Liver (tissue), 9 donors: ENCODE measurements around the gene DOK6. TPM values are rescaled to one million over a fixed set of nuclear protein-coding genes. Genes with fewer than 3 reads are reported as not detected.

ENCODE experiments used
- DNase-seq: peaks from one replicate; pipeline ENCODE4 v3.0.0-alpha.2; 2017; ENCODE audit warnings: low spot score
- H3K27ac ChIP-seq, 2 donors: one replicate each; pipeline ENCODE4 v1.7.0; 2013; ENCODE audit warnings: inconsistent platforms in 2 of 2, low read length in 2 of 2, control low read depth in 1 of 2, low read depth in 1 of 2, mild to moderate bottlenecking in 1 of 2
- H3K27me3 ChIP-seq, 4 donors: one replicate each; pipeline versions ENCODE4 v1.6.1 to v1.7.0; 2013; ENCODE audit warnings: low read length in 3 of 4, inconsistent platforms in 1 of 4, mild to moderate bottlenecking in 1 of 4, moderate library complexity in 1 of 4; ENCODE audit not compliant: control insufficient read depth in 4 of 4, insufficient read depth in 4 of 4
- H3K36me3 ChIP-seq, 4 donors: one replicate each; pipeline versions ENCODE4 v1.6.1 to v1.7.0; 2013; ENCODE audit warnings: low read length in 3 of 4, mild to moderate bottlenecking in 3 of 4, low read depth in 1 of 4, moderate library complexity in 1 of 4; ENCODE audit not compliant: control insufficient read depth in 4 of 4, insufficient read depth in 3 of 4
- H3K4me1 ChIP-seq, 4 donors: one replicate each; pipeline versions ENCODE4 v1.6.1 to v1.7.0; 2013; ENCODE audit warnings: low read length in 3 of 4, mild to moderate bottlenecking in 3 of 4, moderate library complexity in 1 of 4; ENCODE audit not compliant: control insufficient read depth in 4 of 4, insufficient read depth in 4 of 4
- H3K4me3 ChIP-seq, 3 donors: one replicate each; pipeline versions ENCODE4 v1.6.1 to v1.7.0; 2013; ENCODE audit warnings: low read length in 3 of 3, control low read depth in 1 of 3, low read depth in 1 of 3, mild to moderate bottlenecking in 1 of 3
- H3K9ac ChIP-seq, 2 donors: one replicate each; pipeline ENCODE4 v1.7.0; 2013; ENCODE audit warnings: low read length in 2 of 2, mild to moderate bottlenecking in 2 of 2, moderate library complexity in 2 of 2, control low read depth in 1 of 2, low read depth in 1 of 2
- H3K9me3 ChIP-seq, 4 donors: one replicate each; pipeline versions ENCODE4 v1.6.1 to v1.7.0; 2013; ENCODE audit warnings: low read length in 3 of 4; ENCODE audit not compliant: control insufficient read depth in 4 of 4
- ATF3 ChIP-seq: IDR thresholded peaks from 2 replicates; pipeline ENCODE4 v1.6.1; 2016; ENCODE audit warnings: antibody characterized with exemption
- CTCF ChIP-seq: fragments of 150-350 bp; IDR thresholded peaks from 2 replicates; pipeline ENCODE4 v1.5.1; 2017; ENCODE audit warnings: improper control_type of control experiment, low read depth, low read length; ENCODE audit not compliant: missing input control
- EGR1 ChIP-seq, 2 donors: IDR thresholded peaks; 2 replicates each; pipeline ENCODE4 v1.6.1; 2016 to 2018; ENCODE audit warnings: antibody characterized with exemption in 2 of 2, low read depth in 2 of 2
- FOXA1 ChIP-seq: IDR thresholded peaks from 2 replicates; pipeline ENCODE4 v1.6.1; 2016; ENCODE audit warnings: antibody characterized with exemption
- FOXA2 ChIP-seq: IDR thresholded peaks from 2 replicates; pipeline ENCODE4 v1.6.1; 2016; ENCODE audit warnings: antibody characterized with exemption
- GABPA ChIP-seq, 2 donors: IDR thresholded peaks in 1 of 2; conservative IDR thresholded peaks in 1 of 2; 2 replicates each; pipeline ENCODE4 v1.6.1; 2016; ENCODE audit warnings: antibody characterized with exemption in 2 of 2, mild to moderate bottlenecking in 1 of 2, moderate library complexity in 1 of 2
- HNF4A ChIP-seq, 2 donors: conservative IDR thresholded peaks; 2 replicates each; pipeline ENCODE4 v1.6.1; 2016; ENCODE audit warnings: antibody characterized with exemption in 2 of 2, mild to moderate bottlenecking in 2 of 2
- HNF4G ChIP-seq: IDR thresholded peaks from 2 replicates; pipeline ENCODE4 v1.6.1; 2016; ENCODE audit warnings: antibody characterized with exemption
- JUND ChIP-seq, 2 donors: IDR thresholded peaks; 2 replicates each; pipeline ENCODE4 v1.6.1; 2016; ENCODE audit warnings: antibody characterized with exemption in 2 of 2
- MAX ChIP-seq: IDR thresholded peaks from 2 replicates; pipeline ENCODE4 v1.6.1; 2016; ENCODE audit warnings: antibody characterized with exemption
- NR2F2 ChIP-seq: IDR thresholded peaks from 2 replicates; pipeline ENCODE4 v1.6.1; 2016; ENCODE audit warnings: antibody characterized with exemption
- RAD21 ChIP-seq, 2 donors: IDR thresholded peaks; 2 replicates each; pipeline ENCODE4 v1.6.1; 2016; ENCODE audit warnings: antibody characterized with exemption in 2 of 2, mild to moderate bottlenecking in 2 of 2
- REST ChIP-seq: IDR thresholded peaks from 2 replicates; pipeline ENCODE4 v1.6.1; 2016; ENCODE audit warnings: antibody characterized with exemption, mild to moderate bottlenecking
- RXRA ChIP-seq, 2 donors: IDR thresholded peaks; 2 replicates each; pipeline ENCODE4 v1.6.1; 2017 to 2018; ENCODE audit warnings: antibody characterized with exemption in 2 of 2, mild to moderate bottlenecking in 1 of 2
- SP1 ChIP-seq: IDR thresholded peaks from 2 replicates; pipeline ENCODE4 v1.6.1; 2018; ENCODE audit warnings: antibody characterized with exemption, mild to moderate bottlenecking
- TAF1 ChIP-seq: conservative IDR thresholded peaks from 2 replicates; pipeline ENCODE4 v1.6.1; 2016; ENCODE audit warnings: antibody characterized with exemption, mild to moderate bottlenecking
- YY1 ChIP-seq: IDR thresholded peaks from 2 replicates; pipeline ENCODE4 v1.6.1; 2016; ENCODE audit warnings: antibody characterized with exemption, mild to moderate bottlenecking
- ZBTB33 ChIP-seq: IDR thresholded peaks from 2 replicates; pipeline ENCODE4 v1.6.1; 2016; ENCODE audit warnings: antibody characterized with exemption
- WGBS: extraction: QIAGEN DNeasy Blood & Tissue Kit; methylation state at CpG from one replicate; pipeline ENCODE4 v1.1.7; 2013; 5-methylcytosine and 5-hydroxymethylcytosine counted together
- polyA plus RNA-seq, 2 donors: library from polyadenylated mRNA; stranded (reverse) in 1 of 2; unstranded in 1 of 2; fragments of 200-250 nt in 1 of 2; fragments of >200 nt in 1 of 2; fragmentation: Nextera tagmentation in 1 of 2; extraction: Ambion mirVana in 1 of 2; gene quantifications; one replicate each; pipeline versions ENCODE4 v1.2.1 to v1.2.3, GENCODE V29; 2013 to 2015
- total RNA-seq, 2 donors: library from RNA; depleted of rRNA; stranded (reverse); fragments of >200 nt; gene quantifications; one replicate each; pipeline ENCODE4 v1.2.3, GENCODE V29; 2014
- donor health status: healthy.
- donor health status: healthy.
- donor health status: healthy.
- donor health status: healthy.
- donor health status: healthy.

DOK6 gene
- total and polyA plus RNA-seq, 4 donors = 0.08 to 1.1 (median 0.67) TPM

GRCh38 chr18:69484699-69485396 lies 84.2 kb downstream of the DOK6 start:
- H3K4me1 ChIP-seq = no peaks in the 10 kb centered on the region
- no peaks in the 10 kb centered on the region for H3K36me3 ChIP-seq
- no peak overlapping the region for H3K9ac ChIP-seq
- no peak overlapping the region for H3K27ac ChIP-seq
- H3K27me3 ChIP-seq = no peaks in the 10 kb centered on the region
- 54% methylated on average over 6 of the region's 6 CpGs for WGBS
- no peak overlapping the region for H3K4me3 ChIP-seq
- no peaks in the 10 kb centered on the region for H3K9me3 ChIP-seq
- TF ChIP-seq FOXA2 = no peak
- TF ChIP-seq CTCF = peak; percentile 1
- TF ChIP-seq RAD21 (IDR thresholded peaks at IDR 0.05) = peak; percentile 21 to 59
- TF ChIP-seq YY1 = no peak
- peak; percentile 13 for TF ChIP-seq ATF3
- TF ChIP-seq FOXA1 = no peak
- no peak for TF ChIP-seq MAX
- DNase-seq = no peak

- Histone ChIP-seq H3K27ac (no peak overlapping the region), H3K36me3 (no peaks in the 10 kb centered on the region), H3K27me3 (no peaks in the 10 kb centered on the region), H3K9me3 (no peaks in the 10 kb centered on the region), H3K4me1 (no peaks in the 10 kb centered on the region), H3K9ac (no peak overlapping the region), H3K4me3 (no peak overlapping the region)
- WGBS = 82% methylated on average over 6 of the region's 6 CpGs
- TF ChIP-seq YY1 = no peak
- no peak for TF ChIP-seq NR2F2
- no peak for TF ChIP-seq HNF4G
- no peak for TF ChIP-seq ATF3
- TF ChIP-seq GABPA (IDR thresholded peaks at IDR 0.05 in 1 of 2, conservative IDR thresholded peaks at IDR 0.05 in 1 of 2) = no peak
- TF ChIP-seq RAD21 (IDR thresholded peaks at IDR 0.05) = no peak
- TF ChIP-seq TAF1 = no peak
- TF ChIP-seq FOXA2 = no peak
- TF ChIP-seq EGR1 (IDR thresholded peaks at IDR 0.05; ENCODE audit: low read depth in 2 of 2) = no peak
- no peak for TF ChIP-seq CTCF
- TF ChIP-seq FOXA1 = no peak
- no peak for TF ChIP-seq JUND (IDR thresholded peaks at IDR 0.05)
- no peak for TF ChIP-seq RXRA (IDR thresholded peaks at IDR 0.05)
- no peak for TF ChIP-seq ZBTB33
- TF ChIP-seq REST = no peak
- no peak for TF ChIP-seq MAX
- no peak for TF ChIP-seq SP1
- no peak for TF ChIP-seq HNF4A (conservative IDR thresholded peaks at IDR 0.05)
- no peak for DNase-seq
Observed at GRCh38 chr18:69487488-69488394, 87.1 kb downstream of the DOK6 start.
